Vagina (tissue), 2 donors: ENCODE data around the gene SEC24B.

Experiments used
- CTCF ChIP-seq, 3 experiments: fragments of 450-650 bp in 2 of 3; fragments of 200-600 bp in 1 of 3; sonication (generic) in 1 of 3; IDR thresholded peaks; one replicate each; pipeline ENCODE4 v1.5.1; 2017 to 2019; ENCODE audit warnings: antibody characterized with exemption in 3 of 3, mild to moderate bottlenecking in 2 of 3, moderate library complexity in 2 of 3
- POLR2AphosphoS5 ChIP-seq, 2 donors: sonication (generic); formaldehyde crosslinking; IDR thresholded peaks; one replicate each; pipeline ENCODE4 v1.9.0; 2017; ENCODE audit warnings: antibody characterized with exemption in 2 of 2, mild to moderate bottlenecking in 2 of 2, low read depth in 1 of 2; ENCODE audit not compliant: insufficient read depth in 1 of 2

GRCh38 chr4:109444182-109444844 is 10.7 kb downstream of the SEC24B start:
- TF ChIP-seq CTCF (IDR thresholded peaks at IDR 0.05), result no peak
- no peak for TF ChIP-seq POLR2AphosphoS5 (IDR thresholded peaks at IDR 0.05; ENCODE audit: insufficient read depth in 1 of 2, low read depth in 1 of 2)
